Posterior vena cava (tissue), 2 donors: ENCODE data around the gene ITPRIPL1. TPM values are rescaled to one million over a fixed set of nuclear protein-coding genes. Genes with fewer than 3 reads are reported as not detected.

ENCODE experiments used
- DNase-seq: peaks from one replicate; pipeline ENCODE4 v3.0.0-alpha.2; 2020; ENCODE audit warnings: low spot score
- intact Hi-C, 2 donors: fragments of 100-400 bp; cut with DNase I; formaldehyde crosslinking; loops; one replicate each; pipeline versions ENCODE4 v1.14.1 to v1.14.2; 2022 to 2023
- total RNA-seq, 2 donors: library from RNA; stranded (reverse); fragmentation: NEBNext Ultra II Directional; extraction: Animal tissue kit (Norgen Biotek cat#: 25700); gene quantifications; one replicate each; pipeline ENCODE4 v1.2.1, GENCODE V29; 2021
- donor health status: DM: yes; HTN: yes; CAD: no.
- donor health status: DM: yes; HTN: yes; CAD: no.

Gene ITPRIPL1
- total RNA-seq, 2 donors from 2014 or later = 0.69 to 1.5 TPM

GRCh38 chr2:96347395-96347794, 22.3 kb downstream of the ITPRIPL1 start:
- intact Hi-C loops = no loop called here
- DNase-seq = no peak

- DNase-seq = peak; percentile 89
- intact Hi-C loops = no loop called here
Observed at GRCh38 chr2:96353032-96353561, 28.0 kb downstream of the ITPRIPL1 start.

GRCh38 chr2:96353606-96354101, 28.5 kb downstream of the ITPRIPL1 start:
- intact Hi-C loops = no loop called here
- DNase-seq = no peak

- DNase-seq = no peak
- intact Hi-C loops = no loop called here
Observed at GRCh38 chr2:96354492-96354891, 29.4 kb downstream of the ITPRIPL1 start.

GRCh38 chr2:96356889-96357288, 31.8 kb downstream of the ITPRIPL1 start:
- no peak for DNase-seq
- intact Hi-C loops = no loop called here

GRCh38 chr2:96359310-96359709, 34.2 kb downstream of the ITPRIPL1 start:
- intact Hi-C loops = no loop called here
- DNase-seq = no peak

- intact Hi-C loops = no loop called here
- DNase-seq = no peak
Observed at GRCh38 chr2:96359866-96360265, 34.7 kb downstream of the ITPRIPL1 start.

- intact Hi-C loops = no loop called here
- no peak for DNase-seq
Observed at GRCh38 chr2:96361751-96362150, 36.6 kb downstream of the ITPRIPL1 start.

GRCh38 chr2:96369186-96369585, 44.1 kb downstream of the ITPRIPL1 start:
- no peak for DNase-seq
- intact Hi-C loops = no loop called here

GRCh38 chr2:96374211-96374951, 49.3 kb downstream of the ITPRIPL1 start:
- no peak for DNase-seq
- intact Hi-C loops = no loop called here

Other genes with a start within 250 kb of the ITPRIPL1 start
- 1 to 10 TPM; 4.1 to 7.1 TPM for gene ADRA2B, start 208.7 kb upstream of the ITPRIPL1 start, total RNA-seq
- not detected for gene ASTL, start 186.8 kb upstream of the ITPRIPL1 start, total RNA-seq
- gene DUSP2, start 179.9 kb upstream of the ITPRIPL1 start, total RNA-seq = 1 to 10 TPM; 3.5 to 3.8 TPM
- gene STARD7, start 116.5 kb upstream of the ITPRIPL1 start, total RNA-seq = 10 to 100 TPM; 68.0 to 71.4 TPM
- gene TMEM127, start 59.3 kb upstream of the ITPRIPL1 start, total RNA-seq = 10 to 100 TPM; 49.2 to 52.4 TPM
- gene CIAO1, start 59.1 kb upstream of the ITPRIPL1 start, total RNA-seq = 10 to 100 TPM; 41.9 to 46.4 TPM
- 10 to 100 TPM; 67.2 to 78.3 TPM for gene SNRNP200, start 19.8 kb upstream of the ITPRIPL1 start, total RNA-seq
- under 1 TPM; 0.51 to 1.00 TPM for gene NCAPH, start 10.4 kb downstream of the ITPRIPL1 start, total RNA-seq
- under 1 TPM in 1 of 2 donors, not detected in 1; 0.14 TPM for gene NEURL3, start 180.0 kb downstream of the ITPRIPL1 start, total RNA-seq
- 100 to 1,000 TPM in 1 of 2 donors, 10 to 100 TPM in 1; 67.4 to 179 TPM for gene ARID5A, start 211.4 kb downstream of the ITPRIPL1 start, total RNA-seq